HCT116 (cell line): ENCODE data around the gene SPPL2C. TPM values are rescaled to one million over a fixed set of nuclear protein-coding genes. Genes with fewer than 3 reads are reported as not detected.

Experiments
- ATAC-seq: fragments of 200-7000 bp; cut with Tn5 transposase; 2 replicates; pipeline ENCODE4 v1.9.1; 2020; ENCODE audit warnings: mild to moderate bottlenecking, moderate library complexity
- BruUV-seq: library from RNA; stranded (reverse); fragments of 400-500 nt; replicated peaks from 2 replicates; lab custom pipeline; 2021; lab: Mats Ljungman, UMichigan
- CTCF ChIA-PET: fragments of 300-600 bp; sonication (Branson Sonifier 250); formaldehyde crosslinking; loops from one replicate; lab custom pipeline; 2021; ENCODE audit warnings: antibody characterized with exemption; lab: Charles Lee
- POLR2A ChIA-PET: fragments of 300-600, 350-600 bp; sonication (Branson Sonifier 250); formaldehyde crosslinking; loops from one replicate; lab custom pipeline; 2021; ENCODE audit warnings: antibody characterized with exemption; lab: Charles Lee
- RAD21 ChIA-PET, 2 experiments: fragments of 300-600 bp; sonication (Branson Sonifier 250); formaldehyde crosslinking; loops; one replicate each; lab custom pipeline; 2023; ENCODE audit warnings: low total read pairs in 2 of 2; ENCODE audit not compliant: uncharacterized antibody in 2 of 2, unreplicated experiment in 2 of 2, low non-redundant PET in 1 of 2; lab: Charles Lee
- DNase-seq: peaks from one replicate; pipeline ENCODE4 v3.0.0-alpha.2; 2010; ENCODE audit warnings: low read depth, low spot score
- H2AFZ ChIP-seq: fragments of 200-600 bp; shearing (Covaris generic), sonication (generic); 2 replicates; pipeline ENCODE4 v1.6.1; 2017; ENCODE audit warnings: low read depth, mixed run types, mixed read lengths, antibody characterized with exemption, low read length; ENCODE audit not compliant: poor library complexity, severe bottlenecking
- H3K27ac ChIP-seq: 2 replicates; pipeline ENCODE4 v1.5.1; 2012; ENCODE audit warnings: low read depth, low read length
- H3K27me3 ChIP-seq: fragments of 200-600 bp; sonication (generic); 2 replicates; pipeline ENCODE4 v1.6.1; 2016; ENCODE audit warnings: mixed run types, low read length, mixed read lengths; ENCODE audit not compliant: insufficient read depth
- H3K36me3 ChIP-seq, 2 experiments: fragments of 200-500 bp in 1 of 2; fragments of 200-600 bp in 1 of 2; sonication (Bioruptor generic) in 1 of 2; sonication (generic) in 1 of 2; 2 replicates each; pipeline versions ENCODE4 v1.5.1 to v1.6.1; 2014 to 2016; ENCODE audit warnings: low read length in 2 of 2, inconsistent platforms in 1 of 2, mixed read lengths in 1 of 2, mixed run types in 1 of 2; ENCODE audit not compliant: insufficient read depth in 2 of 2, control insufficient read depth in 1 of 2
- H3K4me1 ChIP-seq, 2 experiments: fragments of 200-600 bp in 1 of 2; sonication (generic) in 1 of 2; 2 replicates each; pipeline versions ENCODE4 v1.5.1 to v1.6.1; 2012 to 2017; ENCODE audit warnings: low read length in 2 of 2, inconsistent platforms in 1 of 2, mild to moderate bottlenecking in 1 of 2, mixed read lengths in 1 of 2, mixed run types in 1 of 2, moderate library complexity in 1 of 2; ENCODE audit not compliant: insufficient read depth in 2 of 2, control insufficient read depth in 1 of 2
- H3K4me2 ChIP-seq: fragments of 200-600 bp; sonication (generic); 2 replicates; pipeline ENCODE4 v1.6.1; 2017; ENCODE audit warnings: mixed run types, low read length, mixed read lengths
- H3K4me3 ChIP-seq, 2 experiments: fragments of 200-600 bp in 1 of 2; sonication (generic) in 1 of 2; replicated peaks in 1 of 2; 2 replicates each; pipeline ENCODE4 v1.5.1; 2011 to 2016; ENCODE audit warnings: low read length in 2 of 2, control low read depth in 1 of 2, low read depth in 1 of 2, mild to moderate bottlenecking in 1 of 2, mixed read lengths in 1 of 2, mixed run types in 1 of 2
- H3K79me2 ChIP-seq: fragments of 200-600 bp; sonication (generic); 2 replicates; pipeline ENCODE4 v1.6.1; 2017; ENCODE audit warnings: mild to moderate bottlenecking, mixed run types, low read length, moderate library complexity, mixed read lengths; ENCODE audit not compliant: insufficient read depth
- H3K9ac ChIP-seq: fragments of 200-600 bp; sonication (generic); 2 replicates; pipeline ENCODE4 v1.6.1; 2016; ENCODE audit warnings: low read length, mixed read lengths
- H3K9me2 ChIP-seq: fragments of 200-600 bp; sonication (generic), shearing (Covaris generic); 2 replicates; pipeline ENCODE4 v1.6.1; 2017; ENCODE audit warnings: mixed run types, mild to moderate bottlenecking, moderate library complexity; ENCODE audit not compliant: insufficient read depth
- H3K9me3 ChIP-seq, 2 experiments: fragments of 200-500 bp in 1 of 2; fragments of 200-600 bp in 1 of 2; sonication (Bioruptor generic) in 1 of 2; sonication (generic) in 1 of 2; 2 replicates each; pipeline ENCODE4 v1.6.1; 2014 to 2017; ENCODE audit warnings: low read length in 2 of 2, mixed read lengths in 2 of 2, inconsistent platforms in 1 of 2, low read depth in 1 of 2, mild to moderate bottlenecking in 1 of 2, mixed run types in 1 of 2, moderate library complexity in 1 of 2; ENCODE audit not compliant: control insufficient read depth in 1 of 2, insufficient read depth in 1 of 2
- H4K20me1 ChIP-seq: fragments of 200-600 bp; sonication (generic), shearing (Covaris generic); 2 replicates; pipeline ENCODE4 v1.6.1; 2017; ENCODE audit warnings: mixed run types, mild to moderate bottlenecking, moderate library complexity; ENCODE audit not compliant: insufficient read depth
- ELF1 ChIP-seq: IDR thresholded peaks from 2 replicates; pipeline ENCODE4 v1.6.1; 2012; ENCODE audit warnings: low read depth, borderline replicate concordance
- FOSL1 ChIP-seq: IDR thresholded peaks from 2 replicates; pipeline ENCODE4 v1.6.1; 2012; ENCODE audit warnings: low read depth
- SIN3A ChIP-seq: IDR thresholded peaks from 2 replicates; pipeline ENCODE4 v1.6.1; 2012; ENCODE audit warnings: low read depth
- SP1 ChIP-seq: IDR thresholded peaks from 2 replicates; pipeline ENCODE4 v1.6.1; 2012; ENCODE audit warnings: low read depth
- TCF7L2 ChIP-seq: IDR thresholded peaks from 2 replicates; pipeline ENCODE4 v1.7.0; 2011; ENCODE audit warnings: borderline replicate concordance, inconsistent platforms; ENCODE audit not compliant: insufficient read depth, insufficient read length; ENCODE audit errors: extremely low read depth
- YY1 ChIP-seq: IDR thresholded peaks from 2 replicates; pipeline ENCODE4 v1.6.1; 2011; ENCODE audit warnings: low read length, low read depth, moderate library complexity, mild to moderate bottlenecking; ENCODE audit not compliant: insufficient replicate concordance; ENCODE audit errors: extremely low read depth
- ZFX ChIP-seq: fragments of 450-650 bp; IDR thresholded peaks from 2 replicates; pipeline ENCODE4 v1.6.1; 2017
- intact Hi-C: fragments of 100-400 bp; cut with micrococcal nuclease; formaldehyde crosslinking; loops from 2 replicates; pipeline ENCODE4 v1.10.0; 2022
- total RNA-seq: library from RNA; stranded (reverse); gene quantifications from one replicate; pipeline ENCODE4 v1.2.1, GENCODE V29; 2021; ENCODE audit not compliant: unreplicated experiment
- TF ChIP-seq, protein P1 (sequence below): IDR thresholded peaks from 2 replicates; pipeline ENCODE4 v1.6.1; 2012; ENCODE audit warnings: low read depth
- TF ChIP-seq, protein P2 (sequence below), 3 experiments: fragments of 200-600 bp in 1 of 3; sonication (generic) in 1 of 3; IDR thresholded peaks in 2 of 3; conservative IDR thresholded peaks in 1 of 3; 2 replicates each; pipeline ENCODE4 v1.5.1; 2012 to 2017; ENCODE audit warnings: low read depth in 2 of 3, low read length in 2 of 3, antibody characterized with exemption in 1 of 3, borderline replicate concordance in 1 of 3, control low read depth in 1 of 3, mild to moderate bottlenecking in 1 of 3, mixed read lengths in 1 of 3, mixed run types in 1 of 3, moderate library complexity in 1 of 3; ENCODE audit not compliant: insufficient read depth in 1 of 3
- TF ChIP-seq, protein P3 (sequence below): IDR thresholded peaks from 2 replicates; pipeline ENCODE4 v1.6.1; 2012
- TF ChIP-seq, protein P4 (sequence below): IDR thresholded peaks from 2 replicates; pipeline ENCODE4 v1.6.1; 2012

SPPL2C gene
- total RNA-seq, 1 experiment from 2014 or later: not detected

DNA sequence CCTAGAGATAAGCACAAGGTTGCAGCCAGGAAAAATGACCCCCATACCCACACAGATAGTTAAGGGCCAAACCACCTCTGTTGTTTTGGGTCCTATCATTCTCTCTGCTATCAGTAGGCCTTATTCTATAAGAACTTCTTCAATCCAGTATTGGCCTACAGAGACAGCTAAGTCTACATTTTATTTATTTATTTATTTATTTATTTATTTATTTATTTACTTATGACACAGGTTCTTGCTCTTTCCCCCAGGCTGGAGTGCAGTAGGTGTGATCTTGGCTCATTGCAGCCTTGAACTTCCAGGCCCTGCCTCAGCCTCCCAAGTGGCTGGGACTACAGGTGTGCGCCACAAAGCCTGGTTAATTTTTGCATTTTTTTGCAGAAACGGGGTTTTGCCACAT is 42.2 kb downstream of the SPPL2C start:
- Histone ChIP-seq H3K27ac (no peak overlapping the region), H2AFZ (no peak overlapping the region), H3K9me3 (no peaks in the 10 kb centered on the region), H3K36me3 (no peaks in the 10 kb centered on the region), H3K4me3 (no peak overlapping the region), H3K9ac (no peak overlapping the region), H3K9me2 (no peaks in the 10 kb centered on the region), H3K27me3 (no peaks in the 10 kb centered on the region), H3K79me2 (no peaks in the 10 kb centered on the region), H4K20me1 (no peaks in the 10 kb centered on the region), H3K4me2 (no peak overlapping the region), H3K4me1 (no peaks in the 10 kb centered on the region)
- intact Hi-C loops: no loop called here
- no TSS peak for BruUV-seq
- ChIA-PET RAD21 (no interaction called here), CTCF (interaction anchor here (0.7 kb wide), 1 partner anchor 9 kb away, joined by 3 read pairs; no protein-coding TSS in a partner anchor), POLR2A (no interaction called here)
- no peak for ATAC-seq
- TF ChIP-seq TCF7L2 (no peak), YY1 (no peak), FOSL1 (no peak), SIN3A (no peak), SP1 (no peak), ZFX (no peak), ELF1 (no peak)
- TF ChIP-seq, protein P1, sequence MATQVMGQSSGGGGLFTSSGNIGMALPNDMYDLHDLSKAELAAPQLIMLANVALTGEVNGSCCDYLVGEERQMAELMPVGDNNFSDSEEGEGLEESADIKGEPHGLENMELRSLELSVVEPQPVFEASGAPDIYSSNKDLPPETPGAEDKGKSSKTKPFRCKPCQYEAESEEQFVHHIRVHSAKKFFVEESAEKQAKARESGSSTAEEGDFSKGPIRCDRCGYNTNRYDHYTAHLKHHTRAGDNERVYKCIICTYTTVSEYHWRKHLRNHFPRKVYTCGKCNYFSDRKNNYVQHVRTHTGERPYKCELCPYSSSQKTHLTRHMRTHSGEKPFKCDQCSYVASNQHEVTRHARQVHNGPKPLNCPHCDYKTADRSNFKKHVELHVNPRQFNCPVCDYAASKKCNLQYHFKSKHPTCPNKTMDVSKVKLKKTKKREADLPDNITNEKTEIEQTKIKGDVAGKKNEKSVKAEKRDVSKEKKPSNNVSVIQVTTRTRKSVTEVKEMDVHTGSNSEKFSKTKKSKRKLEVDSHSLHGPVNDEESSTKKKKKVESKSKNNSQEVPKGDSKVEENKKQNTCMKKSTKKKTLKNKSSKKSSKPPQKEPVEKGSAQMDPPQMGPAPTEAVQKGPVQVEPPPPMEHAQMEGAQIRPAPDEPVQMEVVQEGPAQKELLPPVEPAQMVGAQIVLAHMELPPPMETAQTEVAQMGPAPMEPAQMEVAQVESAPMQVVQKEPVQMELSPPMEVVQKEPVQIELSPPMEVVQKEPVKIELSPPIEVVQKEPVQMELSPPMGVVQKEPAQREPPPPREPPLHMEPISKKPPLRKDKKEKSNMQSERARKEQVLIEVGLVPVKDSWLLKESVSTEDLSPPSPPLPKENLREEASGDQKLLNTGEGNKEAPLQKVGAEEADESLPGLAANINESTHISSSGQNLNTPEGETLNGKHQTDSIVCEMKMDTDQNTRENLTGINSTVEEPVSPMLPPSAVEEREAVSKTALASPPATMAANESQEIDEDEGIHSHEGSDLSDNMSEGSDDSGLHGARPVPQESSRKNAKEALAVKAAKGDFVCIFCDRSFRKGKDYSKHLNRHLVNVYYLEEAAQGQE: no peak
- TF ChIP-seq, protein P2, sequence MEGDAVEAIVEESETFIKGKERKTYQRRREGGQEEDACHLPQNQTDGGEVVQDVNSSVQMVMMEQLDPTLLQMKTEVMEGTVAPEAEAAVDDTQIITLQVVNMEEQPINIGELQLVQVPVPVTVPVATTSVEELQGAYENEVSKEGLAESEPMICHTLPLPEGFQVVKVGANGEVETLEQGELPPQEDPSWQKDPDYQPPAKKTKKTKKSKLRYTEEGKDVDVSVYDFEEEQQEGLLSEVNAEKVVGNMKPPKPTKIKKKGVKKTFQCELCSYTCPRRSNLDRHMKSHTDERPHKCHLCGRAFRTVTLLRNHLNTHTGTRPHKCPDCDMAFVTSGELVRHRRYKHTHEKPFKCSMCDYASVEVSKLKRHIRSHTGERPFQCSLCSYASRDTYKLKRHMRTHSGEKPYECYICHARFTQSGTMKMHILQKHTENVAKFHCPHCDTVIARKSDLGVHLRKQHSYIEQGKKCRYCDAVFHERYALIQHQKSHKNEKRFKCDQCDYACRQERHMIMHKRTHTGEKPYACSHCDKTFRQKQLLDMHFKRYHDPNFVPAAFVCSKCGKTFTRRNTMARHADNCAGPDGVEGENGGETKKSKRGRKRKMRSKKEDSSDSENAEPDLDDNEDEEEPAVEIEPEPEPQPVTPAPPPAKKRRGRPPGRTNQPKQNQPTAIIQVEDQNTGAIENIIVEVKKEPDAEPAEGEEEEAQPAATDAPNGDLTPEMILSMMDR (IDR thresholded peaks at IDR 0.05 in 2 of 3, conservative IDR thresholded peaks at IDR 0.05 in 1 of 3; ENCODE audit: borderline replicate concordance in 1 of 3, insufficient read depth in 1 of 3, low read depth in 2 of 3, low read length in 2 of 3): no peak
- TF ChIP-seq, protein P3, sequence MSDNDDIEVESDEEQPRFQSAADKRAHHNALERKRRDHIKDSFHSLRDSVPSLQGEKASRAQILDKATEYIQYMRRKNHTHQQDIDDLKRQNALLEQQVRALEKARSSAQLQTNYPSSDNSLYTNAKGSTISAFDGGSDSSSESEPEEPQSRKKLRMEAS: no peak
- TF ChIP-seq, protein P4, sequence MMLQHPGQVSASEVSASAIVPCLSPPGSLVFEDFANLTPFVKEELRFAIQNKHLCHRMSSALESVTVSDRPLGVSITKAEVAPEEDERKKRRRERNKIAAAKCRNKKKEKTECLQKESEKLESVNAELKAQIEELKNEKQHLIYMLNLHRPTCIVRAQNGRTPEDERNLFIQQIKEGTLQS: no peak
- no peak for DNase-seq
